SU-DHL-6 (cell line): ENCODE measurements around the gene LDAH.

ENCODE experiments used
- CTCF ChIP-seq: fragments of 200-600 bp; sonication (generic); IDR thresholded peaks from one replicate; pipeline ENCODE4 v1.5.1; 2017; ENCODE audit warnings: antibody characterized with exemption, mild to moderate bottlenecking, low read length, moderate library complexity; ENCODE audit not compliant: insufficient read depth, poor library complexity, severe bottlenecking
- EZH2phosphoT487 ChIP-seq: fragments of 200-600 bp; sonication (generic), shearing (Covaris generic); conservative IDR thresholded peaks from 2 replicates; pipeline ENCODE4 v1.6.1; 2018; ENCODE audit warnings: mild to moderate bottlenecking, antibody characterized with exemption, low read length, moderate library complexity, mixed read lengths

DNA sequence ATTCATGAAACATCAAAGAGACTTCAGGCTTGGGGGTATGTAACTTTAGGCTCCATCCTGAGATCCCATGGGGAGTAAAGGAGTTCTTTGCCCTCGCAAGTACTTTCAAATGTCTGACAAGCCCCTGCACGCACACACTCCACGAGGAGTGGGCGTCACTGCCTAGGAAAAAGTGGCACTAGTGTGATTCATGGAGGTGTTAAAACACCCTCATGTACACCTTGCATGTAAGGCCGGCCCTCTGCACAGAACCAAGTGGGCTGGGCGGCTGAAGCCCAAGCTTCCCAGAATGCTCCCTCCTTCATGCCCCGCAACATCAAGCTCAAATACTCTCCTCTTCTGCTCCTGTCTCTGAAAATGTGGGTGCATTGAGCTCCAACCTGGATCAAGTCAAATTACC lies 179.8 kb downstream of the LDAH start:
- TF ChIP-seq CTCF (no peak), EZH2phosphoT487 (no peak)
